HG03066 (cell line): Measurements from ENCODE around the gene SORCS3.

Experiments
- ATAC-seq: cut with Tn5 transposase; IDR thresholded peaks from one replicate; pipeline ENCODE4 v1.9.1; 2021; ENCODE audit warnings: low read depth; ENCODE audit not compliant: unreplicated experiment

The SORCS3 gene

GRCh38 chr10:105149371-105149891 is 508.3 kb downstream of the SORCS3 start:
- ATAC-seq: no peak

DNA sequence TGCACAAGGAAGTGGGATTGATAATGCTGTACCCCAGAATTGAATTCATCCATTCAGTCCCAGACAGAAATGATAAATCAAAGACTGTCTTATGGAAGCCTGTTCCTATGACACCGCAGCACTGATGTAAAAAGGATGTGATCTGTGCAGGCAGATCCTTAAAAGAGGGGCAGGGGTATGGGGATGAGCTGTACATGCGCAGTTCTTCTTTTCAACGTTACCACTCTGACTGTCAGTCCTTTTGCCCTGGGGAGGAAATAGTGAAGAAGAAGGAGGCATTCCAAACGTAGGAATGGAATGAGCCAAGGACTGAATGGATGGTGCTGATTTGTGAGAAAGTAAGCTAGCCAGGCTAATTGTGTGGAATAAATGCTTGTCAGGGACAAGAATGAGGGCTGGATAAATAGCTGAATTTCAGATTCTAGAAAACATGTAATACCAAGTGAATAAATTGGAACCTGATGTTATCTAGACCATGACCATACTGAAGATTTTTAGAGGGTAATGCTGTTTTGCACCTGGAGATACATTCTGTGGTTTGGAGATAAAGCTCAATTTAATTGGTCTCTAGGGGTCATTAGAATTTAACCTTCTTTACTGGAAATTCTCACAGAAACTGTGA is 509.3 kb downstream of the SORCS3 start:
- no peak for ATAC-seq

DNA sequence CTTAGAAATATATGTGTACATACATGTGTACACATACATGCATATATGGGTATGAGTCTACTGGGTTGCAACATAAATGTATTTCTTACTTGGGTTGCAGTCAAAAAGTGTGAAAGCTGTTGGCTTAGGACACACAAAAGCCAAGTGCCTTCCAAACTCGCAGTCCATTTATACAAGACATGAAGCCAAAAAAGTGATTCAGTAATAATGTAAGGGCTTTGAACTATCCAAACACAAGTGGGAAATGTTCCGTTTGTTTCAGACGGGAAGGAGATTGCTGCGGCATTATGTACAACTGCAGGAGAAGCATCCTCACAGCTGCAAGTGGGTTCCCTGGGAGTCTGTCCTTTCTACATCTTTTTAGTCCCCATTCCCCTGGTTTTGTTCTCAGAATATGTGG is 513.6 kb downstream of the SORCS3 start:
- ATAC-seq: no peak

- no peak for ATAC-seq
Observed at GRCh38 chr10:105159268-105159667, 518.2 kb downstream of the SORCS3 start.

- no peak for ATAC-seq
Observed at GRCh38 chr10:105161149-105161548, 520.1 kb downstream of the SORCS3 start.

- ATAC-seq: no peak
Observed at GRCh38 chr10:105161767-105162166, 520.7 kb downstream of the SORCS3 start.

DNA sequence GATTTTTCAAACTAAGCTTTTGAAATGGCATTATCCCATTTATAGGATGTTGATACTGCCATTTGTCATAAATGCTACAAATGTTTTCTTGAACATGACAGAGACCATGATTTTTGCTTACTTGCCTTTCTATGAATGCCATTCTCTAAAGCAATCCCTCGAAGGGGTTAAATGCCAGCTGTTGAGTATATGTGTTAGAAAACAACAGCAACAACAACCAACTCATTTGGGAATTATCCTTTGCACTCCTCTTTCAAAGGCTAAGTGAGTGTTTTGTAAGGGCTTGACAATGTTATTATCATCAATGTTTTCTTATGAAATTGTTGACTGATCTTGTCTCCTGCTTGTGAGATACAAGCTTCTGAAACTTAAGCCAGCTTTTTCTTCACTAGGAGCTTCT is 529.4 kb downstream of the SORCS3 start:
- no peak for ATAC-seq

GRCh38 chr10:105171945-105172344 is 530.9 kb downstream of the SORCS3 start:
- ATAC-seq: no peak

DNA sequence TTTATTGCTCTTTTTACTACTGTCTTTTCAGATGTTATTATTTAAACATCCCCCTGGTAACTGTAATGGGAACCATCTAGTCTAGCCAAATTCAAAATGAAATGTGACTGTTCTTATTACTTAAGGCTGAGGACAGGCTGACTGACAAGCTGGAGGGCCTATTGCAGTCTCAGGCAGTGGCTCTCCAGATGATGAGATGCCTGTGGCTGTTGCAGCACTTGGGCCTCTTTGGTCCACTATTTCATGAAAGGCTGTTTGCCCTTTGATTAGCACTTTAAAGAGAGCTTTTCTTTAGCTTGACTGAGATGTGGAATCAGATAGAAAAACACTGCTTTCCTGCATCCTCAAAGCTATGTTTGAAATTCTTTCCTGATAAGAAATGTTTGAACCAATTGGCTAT is 540.5 kb downstream of the SORCS3 start:
- no peak for ATAC-seq

DNA sequence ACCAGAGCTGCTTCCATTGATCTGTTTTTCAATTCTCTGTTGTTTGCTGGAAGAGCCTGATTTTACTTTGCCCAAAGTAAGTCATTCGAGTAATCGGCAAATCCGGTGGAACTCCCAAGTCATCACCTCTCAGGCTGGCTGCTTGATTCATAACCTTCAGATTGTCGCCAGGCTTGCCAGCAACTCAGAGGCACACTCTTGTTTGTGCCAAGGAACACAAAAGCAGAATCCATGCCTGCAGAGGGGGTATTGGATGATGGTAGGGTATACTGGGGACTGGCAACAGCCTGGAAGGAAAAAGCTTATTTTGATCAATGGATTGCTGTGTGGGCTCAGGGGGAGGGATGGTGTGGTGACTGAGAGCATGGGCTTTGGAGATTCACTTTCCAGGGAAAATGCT is 542.4 kb downstream of the SORCS3 start:
- no peak for ATAC-seq

- no peak for ATAC-seq
Observed at GRCh38 chr10:105185161-105185560, 544.1 kb downstream of the SORCS3 start.

- ATAC-seq: no peak
Observed at GRCh38 chr10:105187243-105187642, 546.2 kb downstream of the SORCS3 start.

DNA sequence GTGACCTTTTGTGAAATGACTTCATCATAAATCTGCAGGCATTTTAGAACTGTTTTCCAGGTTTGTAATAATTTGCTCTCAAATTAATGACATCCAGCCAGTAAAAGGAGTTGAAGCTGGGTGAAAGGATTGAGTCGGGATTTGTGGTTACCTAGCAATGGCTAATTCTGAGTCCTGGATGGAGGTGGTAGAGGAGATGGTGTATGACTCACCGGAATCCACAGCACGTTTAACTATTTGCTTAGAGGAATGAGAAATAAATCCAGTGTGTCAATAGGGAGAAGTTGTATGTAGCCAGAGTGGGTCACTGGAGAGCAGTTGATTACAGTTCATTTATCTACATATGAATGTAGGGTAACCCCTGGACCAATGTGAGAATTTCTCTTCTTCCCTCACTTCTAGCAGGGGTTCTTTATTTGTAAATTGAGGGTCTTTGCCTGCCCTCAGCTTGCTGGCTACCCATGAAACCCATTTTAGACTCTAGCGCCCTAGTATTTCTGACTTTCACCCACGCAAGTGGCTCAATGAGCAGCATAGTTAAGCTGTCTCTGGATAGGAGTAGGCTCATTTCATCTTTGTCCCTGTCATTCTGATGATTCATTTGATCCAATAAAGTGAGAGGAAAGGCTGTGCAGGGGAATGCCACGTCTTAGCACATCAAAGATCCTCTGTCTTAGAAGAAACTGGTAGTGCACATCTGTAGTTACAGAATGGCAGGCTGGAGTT is 547.8 kb downstream of the SORCS3 start:
- ATAC-seq: no peak

DNA sequence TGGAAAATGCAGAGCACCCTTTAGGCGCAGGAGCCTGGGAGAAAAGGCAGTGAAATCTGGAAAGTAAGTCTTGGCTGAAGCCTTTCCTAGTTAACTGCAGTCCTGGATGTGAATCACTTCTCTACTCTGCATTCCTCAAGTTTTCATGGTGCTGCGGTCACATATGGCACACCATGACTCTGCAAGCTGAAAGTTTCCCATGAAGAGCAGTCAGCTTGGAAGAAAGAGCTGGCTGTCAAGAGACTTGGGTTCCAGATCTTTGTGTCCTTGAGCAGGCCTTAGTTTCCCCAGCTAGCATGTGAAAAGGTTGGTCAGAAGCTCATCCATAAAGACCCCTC is 548.3 kb downstream of the SORCS3 start:
- ATAC-seq: no peak

DNA sequence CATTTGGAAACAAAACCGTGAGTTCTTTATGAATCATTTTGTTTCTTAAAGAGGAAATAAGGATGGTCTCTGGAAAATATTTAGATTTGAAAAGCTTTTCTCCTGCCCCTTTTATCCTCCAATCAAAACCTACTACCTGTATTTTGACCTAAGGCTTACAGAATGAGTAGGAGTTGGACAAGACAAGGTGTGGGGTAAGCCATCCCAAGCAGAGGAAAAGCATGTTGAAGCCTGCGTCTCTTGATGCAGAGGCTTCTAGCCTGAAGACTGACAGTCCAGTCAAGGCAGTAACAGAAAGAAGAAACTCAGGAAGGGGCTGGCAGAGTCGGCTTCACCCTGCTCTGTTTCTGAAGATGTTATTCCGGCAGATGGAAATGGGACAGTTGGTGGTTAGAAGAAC is 551.1 kb downstream of the SORCS3 start:
- no peak for ATAC-seq

DNA sequence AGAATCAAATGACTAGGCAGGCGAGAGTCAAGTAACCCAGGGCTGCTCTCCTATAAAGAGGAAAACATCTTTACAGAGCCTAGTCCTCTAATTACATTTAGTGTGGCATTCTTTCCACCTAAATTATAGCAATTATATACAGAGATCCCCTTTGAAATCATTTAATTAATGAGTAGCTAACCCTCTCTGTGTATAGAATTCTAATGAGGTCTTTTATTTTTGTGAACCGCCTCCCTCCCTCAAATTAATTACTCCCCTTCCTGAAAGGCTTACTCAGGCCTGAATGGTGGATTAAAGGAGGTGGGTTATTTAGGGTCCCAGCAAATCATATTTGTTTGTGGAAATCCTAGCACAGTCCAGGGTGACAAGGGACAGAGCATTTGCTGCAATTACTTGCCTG is 551.8 kb downstream of the SORCS3 start:
- ATAC-seq: no peak

- no peak for ATAC-seq
Observed at GRCh38 chr10:105195831-105196230, 554.7 kb downstream of the SORCS3 start.

DNA sequence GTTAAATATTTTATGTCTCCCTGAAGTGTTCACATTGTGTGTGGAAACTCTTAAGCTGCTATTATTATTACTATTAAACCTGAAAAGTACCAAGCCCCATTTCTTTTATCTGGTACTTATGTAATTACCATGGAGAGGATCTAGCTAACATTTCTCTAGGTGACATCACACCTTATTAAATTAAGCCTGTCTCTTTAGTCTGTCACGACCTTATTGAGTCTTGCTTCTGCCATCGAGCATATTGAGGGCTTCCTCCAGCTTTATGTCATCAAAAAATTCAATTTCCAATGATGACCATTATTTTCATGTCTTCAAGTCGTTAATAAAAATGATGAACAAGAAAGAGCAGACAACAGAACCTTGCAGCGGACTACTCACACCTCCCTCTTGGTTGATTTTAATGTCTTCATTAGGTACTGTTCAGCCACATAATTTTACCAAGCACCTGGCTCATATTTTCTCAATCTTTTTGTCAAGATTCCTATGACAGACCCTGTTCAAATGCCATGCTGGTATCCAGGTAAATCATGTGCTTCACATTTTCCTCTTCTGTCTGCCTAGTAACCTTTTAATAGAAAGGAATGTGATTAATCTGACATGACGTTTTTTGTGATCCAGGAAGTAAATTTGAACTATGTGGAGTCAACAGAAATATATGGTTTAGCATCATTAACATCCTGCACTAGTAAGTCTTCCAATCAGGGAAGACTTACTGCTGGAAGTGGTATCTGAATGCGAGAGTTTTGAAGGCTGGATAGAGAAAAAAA is 556.7 kb downstream of the SORCS3 start:
- no peak for ATAC-seq

GRCh38 chr10:105206616-105207015 is 565.5 kb downstream of the SORCS3 start:
- ATAC-seq: no peak

GRCh38 chr10:105207476-105207995 is 566.4 kb downstream of the SORCS3 start:
- ATAC-seq: no peak

- ATAC-seq: no peak
Observed at GRCh38 chr10:105210546-105210945, 569.5 kb downstream of the SORCS3 start.
